ENCODE results near the gene RAB17. TPM values are rescaled to one million over a fixed set of nuclear protein-coding genes. Genes with fewer than 3 reads are reported as not detected.

Gene RAB17
- total RNA-seq, 1 donor from 2014 or later, result 49.9 TPM

DNA sequence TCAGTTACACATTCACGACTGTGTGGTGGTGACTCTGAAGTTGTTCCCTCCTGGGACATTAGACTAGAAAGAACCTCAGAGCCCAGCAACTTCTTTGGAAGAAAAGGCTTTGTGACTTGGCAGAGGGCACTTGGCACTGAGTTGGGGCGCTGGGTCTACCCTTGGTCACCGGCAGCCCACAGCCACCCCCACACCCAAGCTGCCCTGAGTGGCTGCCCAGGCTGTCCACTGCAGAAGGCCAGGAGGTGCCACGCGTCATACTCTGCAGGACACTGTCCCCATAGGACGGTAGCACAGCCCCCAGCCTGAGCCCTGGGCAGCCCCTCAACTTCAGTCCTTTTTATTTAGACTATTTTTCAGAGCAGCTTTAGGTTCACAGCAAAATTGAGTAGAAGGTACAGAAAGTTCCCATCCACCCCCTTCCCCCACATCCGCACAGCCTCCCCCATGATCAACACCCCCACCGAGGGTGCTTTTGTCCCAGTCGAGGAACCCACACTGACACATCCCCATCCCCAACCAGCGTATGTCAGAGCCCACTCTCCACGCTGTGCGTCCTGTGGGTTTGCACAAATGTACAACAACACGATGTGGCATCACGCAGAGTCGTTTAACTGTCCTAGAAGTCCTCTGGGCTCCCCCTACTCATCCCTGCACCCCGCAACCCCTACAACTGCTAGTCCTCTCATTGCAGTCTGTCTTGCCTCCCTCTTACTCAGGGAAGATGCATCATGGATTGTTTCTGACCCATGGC lies 23.1 kb downstream of the RAB17 start:
- TF ChIP-seq, protein P1, sequence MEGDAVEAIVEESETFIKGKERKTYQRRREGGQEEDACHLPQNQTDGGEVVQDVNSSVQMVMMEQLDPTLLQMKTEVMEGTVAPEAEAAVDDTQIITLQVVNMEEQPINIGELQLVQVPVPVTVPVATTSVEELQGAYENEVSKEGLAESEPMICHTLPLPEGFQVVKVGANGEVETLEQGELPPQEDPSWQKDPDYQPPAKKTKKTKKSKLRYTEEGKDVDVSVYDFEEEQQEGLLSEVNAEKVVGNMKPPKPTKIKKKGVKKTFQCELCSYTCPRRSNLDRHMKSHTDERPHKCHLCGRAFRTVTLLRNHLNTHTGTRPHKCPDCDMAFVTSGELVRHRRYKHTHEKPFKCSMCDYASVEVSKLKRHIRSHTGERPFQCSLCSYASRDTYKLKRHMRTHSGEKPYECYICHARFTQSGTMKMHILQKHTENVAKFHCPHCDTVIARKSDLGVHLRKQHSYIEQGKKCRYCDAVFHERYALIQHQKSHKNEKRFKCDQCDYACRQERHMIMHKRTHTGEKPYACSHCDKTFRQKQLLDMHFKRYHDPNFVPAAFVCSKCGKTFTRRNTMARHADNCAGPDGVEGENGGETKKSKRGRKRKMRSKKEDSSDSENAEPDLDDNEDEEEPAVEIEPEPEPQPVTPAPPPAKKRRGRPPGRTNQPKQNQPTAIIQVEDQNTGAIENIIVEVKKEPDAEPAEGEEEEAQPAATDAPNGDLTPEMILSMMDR (IDR thresholded peaks at IDR 0.05; ENCODE audit: unreplicated experiment), result no peak
- Mint-ChIP-seq H3K27ac (no peak overlapping the region), H3K4me3 (ENCODE audit: low read depth) (no peak overlapping the region), H3K4me1 (ENCODE audit: low read depth) (no peaks in the 10 kb centered on the region), H3K27me3 (peaks cover 9% of the 10 kb centered on the region), H3K36me3 (ENCODE audit: insufficient read depth) (no peaks in the 10 kb centered on the region), H3K9me3 (ENCODE audit: low read depth) (no peaks in the 10 kb centered on the region)
- DNase-seq (ENCODE audit: low spot score, unreplicated experiment), result no peak

DNA sequence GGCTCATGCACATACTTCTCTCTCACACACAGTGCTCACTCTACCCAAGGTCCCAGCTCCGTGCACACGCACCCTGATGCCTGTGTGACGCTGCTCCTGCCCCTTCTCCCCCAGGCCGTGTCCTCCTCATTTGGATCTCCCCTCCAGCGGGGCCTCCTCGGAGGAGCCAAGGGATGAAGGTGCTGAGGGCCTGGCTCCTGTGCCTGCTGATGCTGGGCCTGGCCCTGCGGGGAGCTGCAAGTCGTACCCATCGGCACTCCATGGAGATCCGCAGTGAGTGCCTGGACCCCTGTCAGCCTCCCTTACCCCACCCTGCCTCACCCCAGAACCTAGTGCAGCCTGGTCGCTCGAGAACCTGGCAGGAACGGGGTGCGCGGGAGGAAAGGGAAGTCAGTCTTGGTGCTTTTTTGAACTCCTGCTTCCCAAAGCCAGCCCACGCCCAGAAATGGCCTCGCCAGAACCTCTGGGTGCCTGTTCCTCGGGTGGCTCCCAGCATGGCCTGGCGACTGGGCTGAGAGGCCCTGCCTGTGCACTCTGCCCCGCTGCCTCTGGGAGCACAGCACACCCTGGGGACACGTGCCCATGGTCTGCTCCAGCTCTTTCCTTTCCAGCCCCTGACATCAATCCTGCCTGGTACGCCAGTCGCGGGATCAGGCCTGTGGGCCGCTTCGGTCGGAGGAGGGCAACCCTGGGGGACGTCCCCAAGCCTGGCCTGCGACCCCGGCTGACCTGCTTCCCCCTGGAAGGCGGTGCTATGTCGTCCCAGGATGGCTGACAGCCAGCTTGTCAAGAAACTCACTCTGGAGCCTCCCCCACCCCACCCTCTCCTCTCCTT lies 23.9 kb downstream of the RAB17 start, which contains the start of gene PRLH:
Gene PRLH, plus strand, starts transcription at position 174 of the 835 bp plus-strand sequence. Its CDS starts 0 bp downstream, at position 174.
- H3K4me1 Mint-ChIP-seq (ENCODE audit: low read depth), result no peaks in the 10 kb centered on the region
- TF ChIP-seq, protein P1 (IDR thresholded peaks at IDR 0.05; ENCODE audit: unreplicated experiment), result no peak
- DNase-seq (ENCODE audit: low spot score, unreplicated experiment), result no peak
- H3K27ac Mint-ChIP-seq, result no peak within 1 kb of the TSS
- no peaks in the 10 kb centered on the region for H3K9me3 Mint-ChIP-seq (ENCODE audit: low read depth)
- peaks cover 12% of the 10 kb centered on the region for H3K27me3 Mint-ChIP-seq
- H3K4me3 Mint-ChIP-seq (ENCODE audit: low read depth), result no peak within 1 kb of the TSS
- H3K36me3 Mint-ChIP-seq (ENCODE audit: insufficient read depth), result no peaks in the 10 kb centered on the region

DNA sequence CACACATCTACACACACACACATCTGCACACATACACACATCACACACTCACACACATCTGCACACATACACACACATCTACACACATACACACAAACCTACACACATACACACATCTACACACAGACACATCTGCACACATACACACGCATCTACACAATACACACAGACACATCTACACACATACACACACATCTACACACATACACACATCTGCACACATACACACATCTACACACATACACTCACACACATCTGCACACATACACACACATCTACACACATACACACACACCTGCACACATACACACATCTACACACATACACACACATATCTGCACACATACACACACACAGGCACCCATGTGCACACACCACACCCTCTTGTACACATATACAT lies 24.6 kb downstream of the RAB17 start:
- no peak for DNase-seq (ENCODE audit: low spot score, unreplicated experiment)
- no peaks in the 10 kb centered on the region for H3K4me1 Mint-ChIP-seq (ENCODE audit: low read depth)
- TF ChIP-seq, protein P1 (IDR thresholded peaks at IDR 0.05; ENCODE audit: unreplicated experiment), result no peak
- no peaks in the 10 kb centered on the region for H3K36me3 Mint-ChIP-seq (ENCODE audit: insufficient read depth)
- H3K4me3 Mint-ChIP-seq (ENCODE audit: low read depth), result no peak overlapping the region
- H3K27ac Mint-ChIP-seq, result no peak overlapping the region
- H3K27me3 Mint-ChIP-seq, result peaks cover 12% of the 10 kb centered on the region
- no peaks in the 10 kb centered on the region for H3K9me3 Mint-ChIP-seq (ENCODE audit: low read depth)

DNA sequence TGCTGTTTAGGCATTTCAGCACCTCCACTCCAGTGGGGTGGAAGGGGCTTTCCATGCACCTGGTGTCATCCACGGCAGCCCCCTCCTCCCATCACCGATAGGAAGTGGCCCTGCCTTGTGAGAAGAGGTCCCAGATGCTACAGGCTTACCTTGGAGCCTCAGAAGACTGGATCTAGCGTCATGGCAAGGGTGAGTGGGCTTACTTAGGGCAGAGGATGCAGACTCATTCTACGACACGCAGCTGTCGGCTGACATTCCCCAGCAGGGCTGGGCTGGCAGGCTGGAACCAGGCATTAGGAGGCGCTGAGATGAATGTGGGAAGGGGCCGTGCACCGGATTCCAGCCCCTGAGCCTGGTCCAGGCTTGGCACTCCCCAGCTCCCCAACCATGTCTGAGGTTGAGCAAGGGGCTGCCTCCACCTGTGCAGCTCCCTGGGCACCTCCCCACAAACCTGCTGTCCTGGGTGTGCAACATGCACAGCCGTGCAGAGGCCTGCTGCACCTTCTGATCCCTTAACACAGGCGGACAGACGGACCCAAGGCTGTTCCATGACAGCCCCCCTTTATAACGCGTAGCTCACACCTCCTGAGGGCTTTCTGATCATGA lies 25.9 kb downstream of the RAB17 start:
- Mint-ChIP-seq H3K4me1 (ENCODE audit: low read depth) (no peaks in the 10 kb centered on the region), H3K27ac (no peak overlapping the region), H3K9me3 (ENCODE audit: low read depth) (no peaks in the 10 kb centered on the region), H3K4me3 (ENCODE audit: low read depth) (no peak overlapping the region), H3K36me3 (ENCODE audit: insufficient read depth) (no peaks in the 10 kb centered on the region), H3K27me3 (peaks cover 17% of the 10 kb centered on the region)
- TF ChIP-seq, protein P1 (IDR thresholded peaks at IDR 0.05; ENCODE audit: unreplicated experiment), result no peak
- no peak for DNase-seq (ENCODE audit: low spot score, unreplicated experiment)

DNA sequence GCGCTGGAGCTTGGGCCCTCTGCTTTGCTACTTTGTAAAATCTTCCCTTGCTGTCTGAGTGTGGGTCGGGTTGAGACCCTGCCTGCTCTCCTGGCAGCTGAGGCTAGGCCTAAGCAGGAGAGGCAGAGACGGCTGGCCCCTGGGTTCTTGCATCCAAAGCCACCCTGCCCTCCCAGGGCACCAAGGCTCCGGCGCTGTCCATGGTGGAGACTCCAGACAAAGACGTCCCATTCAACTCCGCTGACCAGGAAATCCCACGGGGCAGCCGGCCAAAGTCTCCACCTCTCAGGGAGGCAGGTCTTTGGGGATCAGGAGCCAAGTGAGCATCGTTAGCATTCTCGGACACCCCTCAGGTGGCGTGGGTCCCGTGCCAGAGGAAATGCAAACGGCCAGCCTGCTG lies 26.7 kb downstream of the RAB17 start:
- no peaks in the 10 kb centered on the region for H3K9me3 Mint-ChIP-seq (ENCODE audit: low read depth)
- TF ChIP-seq, protein P1 (IDR thresholded peaks at IDR 0.05; ENCODE audit: unreplicated experiment), result no peak
- H3K4me1 Mint-ChIP-seq (ENCODE audit: low read depth), result no peaks in the 10 kb centered on the region
- H3K27me3 Mint-ChIP-seq, result peaks cover 22% of the 10 kb centered on the region
- DNase-seq (ENCODE audit: low spot score, unreplicated experiment), result peak; percentile 60
- H3K36me3 Mint-ChIP-seq (ENCODE audit: insufficient read depth), result no peaks in the 10 kb centered on the region
- no peak overlapping the region for H3K27ac Mint-ChIP-seq
- no peak overlapping the region for H3K4me3 Mint-ChIP-seq (ENCODE audit: low read depth)
